Measurements from ENCODE around the gene SLC27A1.

Gene SLC27A1

GRCh38 chr19:17486545-17487240 lies 16.4 kb downstream of the SLC27A1 start:
- Histone ChIP-seq H3K27me3 (ENCODE audit: control insufficient read depth, insufficient read depth, low read length) (no peaks in the 10 kb centered on the region), H3K27ac (no peak overlapping the region), H3K4me2 (ENCODE audit: low read length) (no peak overlapping the region), H3K9ac (no peak overlapping the region), H3K4me1 (no peaks in the 10 kb centered on the region), H3K36me3 (ENCODE audit: control insufficient read depth, insufficient read depth, low read length) (no peaks in the 10 kb centered on the region), H2AFZ (no peak overlapping the region), H3K4me3 (ENCODE audit: low read depth, low read length) (no peak overlapping the region), H3K9me3 (ENCODE audit: control insufficient read depth, low read length) (no peaks in the 10 kb centered on the region), H3K79me2 (peaks cover 13% of the 10 kb centered on the region)
- no peak for TF ChIP-seq CTCF (IDR thresholded peaks at IDR 0.05)

- no peak overlapping the region for H3K27ac ChIP-seq
- peaks cover 12% of the 10 kb centered on the region for H3K79me2 ChIP-seq
- no peak overlapping the region for H3K4me3 ChIP-seq (ENCODE audit: low read depth, low read length)
- no peaks in the 10 kb centered on the region for H3K9me3 ChIP-seq (ENCODE audit: control insufficient read depth, low read length)
- no peaks in the 10 kb centered on the region for H3K4me1 ChIP-seq
- no peak overlapping the region for H3K4me2 ChIP-seq (ENCODE audit: low read length)
- no peak overlapping the region for H3K9ac ChIP-seq
- TF ChIP-seq CTCF (IDR thresholded peaks at IDR 0.05): no peak
- no peaks in the 10 kb centered on the region for H3K36me3 ChIP-seq (ENCODE audit: control insufficient read depth, insufficient read depth, low read length)
- no peaks in the 10 kb centered on the region for H3K27me3 ChIP-seq (ENCODE audit: control insufficient read depth, insufficient read depth, low read length)
- H2AFZ ChIP-seq: no peak overlapping the region
Observed at GRCh38 chr19:17487284-17488121, 17.2 kb downstream of the SLC27A1 start.

- Histone ChIP-seq H2AFZ (no peak overlapping the region), H3K4me1 (no peaks in the 10 kb centered on the region), H3K27me3 (ENCODE audit: control insufficient read depth, insufficient read depth, low read length) (no peaks in the 10 kb centered on the region), H3K36me3 (ENCODE audit: control insufficient read depth, insufficient read depth, low read length) (no peaks in the 10 kb centered on the region), H3K9me3 (ENCODE audit: control insufficient read depth, low read length) (no peaks in the 10 kb centered on the region), H3K27ac (no peak overlapping the region), H3K4me2 (ENCODE audit: low read length) (no peak overlapping the region), H3K9ac (no peak overlapping the region), H3K4me3 (ENCODE audit: low read depth, low read length) (no peak overlapping the region), H3K79me2 (peaks cover 6% of the 10 kb centered on the region)
- TF ChIP-seq CTCF (IDR thresholded peaks at IDR 0.05): no peak
Observed at GRCh38 chr19:17488593-17489391, 18.5 kb downstream of the SLC27A1 start.

- no peak overlapping the region for H3K4me2 ChIP-seq (ENCODE audit: low read length)
- no peaks in the 10 kb centered on the region for H3K9me3 ChIP-seq (ENCODE audit: control insufficient read depth, low read length)
- no peak overlapping the region for H3K4me3 ChIP-seq (ENCODE audit: low read depth, low read length)
- no peaks in the 10 kb centered on the region for H3K4me1 ChIP-seq
- H3K27me3 ChIP-seq (ENCODE audit: control insufficient read depth, insufficient read depth, low read length): no peaks in the 10 kb centered on the region
- H3K9ac ChIP-seq: no peak overlapping the region
- TF ChIP-seq CTCF (IDR thresholded peaks at IDR 0.05): no peak
- no peaks in the 10 kb centered on the region for H3K36me3 ChIP-seq (ENCODE audit: control insufficient read depth, insufficient read depth, low read length)
- H3K27ac ChIP-seq: no peak overlapping the region
- no peak overlapping the region for H2AFZ ChIP-seq
- H3K79me2 ChIP-seq: peaks cover 2% of the 10 kb centered on the region
Observed at GRCh38 chr19:17489392-17490030, 19.2 kb downstream of the SLC27A1 start.
